OCI-LY7 (cell line): ENCODE measurements around the gene ADPRS. TPM values are rescaled to one million over a fixed set of nuclear protein-coding genes. Genes with fewer than 3 reads are reported as not detected.

ENCODE experiments used
- BruUV-seq: library from RNA; stranded (reverse); fragments of 400-500 nt; replicated peaks from 2 replicates; lab custom pipeline; 2021; lab: Mats Ljungman, UMichigan
- CTCF ChIA-PET: fragments of 300-600 bp; sonication (Branson Sonifier 250); formaldehyde crosslinking; loops from one replicate; lab custom pipeline; 2022; ENCODE audit warnings: antibody characterized with exemption; ENCODE audit not compliant: unreplicated experiment; lab: Charles Lee
- POLR2A ChIA-PET: fragments of 300-600 bp; sonication (Branson Sonifier 250); formaldehyde crosslinking; loops from one replicate; lab custom pipeline; 2022; ENCODE audit warnings: antibody characterized with exemption; lab: Charles Lee
- DNase-seq: peaks from one replicate; pipeline ENCODE4 v3.0.0-alpha.2; 2015; ENCODE audit warnings: low spot score
- H2AFZ ChIP-seq: fragments of 200-600 bp; sonication (generic), shearing (Covaris generic); 2 replicates; pipeline ENCODE4 v1.6.1; 2014; ENCODE audit warnings: mild to moderate bottlenecking, antibody characterized with exemption, low read length, moderate library complexity
- H3K27ac ChIP-seq: fragments of 200-600 bp; sonication (generic); 2 replicates; pipeline ENCODE4 v1.5.1; 2014; ENCODE audit warnings: mixed run types, low read depth, mild to moderate bottlenecking, moderate library complexity, low read length, inconsistent platforms; ENCODE audit not compliant: poor library complexity, severe bottlenecking
- H3K36me3 ChIP-seq: fragments of 200-600 bp; sonication (generic); 2 replicates; pipeline ENCODE4 v1.6.1; 2014; ENCODE audit warnings: mild to moderate bottlenecking, antibody characterized with exemption, low read length, moderate library complexity, mixed read lengths; ENCODE audit not compliant: insufficient read depth
- H3K4me1 ChIP-seq: fragments of 200-600 bp; sonication (generic); 2 replicates; pipeline ENCODE4 v1.5.1; 2014; ENCODE audit warnings: mild to moderate bottlenecking, low read length; ENCODE audit not compliant: insufficient read depth, poor library complexity, severe bottlenecking
- H3K4me2 ChIP-seq: fragments of 200-600 bp; sonication (generic); 2 replicates; pipeline ENCODE4 v1.6.1; 2014; ENCODE audit warnings: mild to moderate bottlenecking, low read length
- H3K4me3 ChIP-seq: fragments of 200-600 bp; sonication (generic); 2 replicates; pipeline ENCODE4 v1.5.1; 2014; ENCODE audit warnings: mild to moderate bottlenecking, low read depth, low read length; ENCODE audit not compliant: poor library complexity, severe bottlenecking
- H3K79me2 ChIP-seq: fragments of 200-600 bp; sonication (generic); 2 replicates; pipeline ENCODE4 v1.6.1; 2016; ENCODE audit warnings: low read depth, mild to moderate bottlenecking, low read length, moderate library complexity, mixed read lengths; ENCODE audit not compliant: insufficient read depth
- H3K9me2 ChIP-seq: fragments of 200-600 bp; sonication (generic); 2 replicates; pipeline ENCODE4 v1.6.1; 2016; ENCODE audit warnings: mild to moderate bottlenecking, low read length, mixed read lengths; ENCODE audit not compliant: insufficient read depth
- H3K9me3 ChIP-seq: fragments of 200-600 bp; sonication (generic); 2 replicates; pipeline ENCODE4 v1.6.1; 2014; ENCODE audit warnings: mild to moderate bottlenecking, mixed run types, low read length, mixed read lengths
- H4K20me1 ChIP-seq: fragments of 200-600 bp; sonication (generic); 2 replicates; pipeline ENCODE4 v1.6.1; 2014; ENCODE audit warnings: mild to moderate bottlenecking, antibody characterized with exemption, low read length, moderate library complexity, mixed read lengths; ENCODE audit not compliant: insufficient read depth
- EZH2phosphoT487 ChIP-seq: fragments of 200-600 bp; sonication (generic); IDR thresholded peaks from 2 replicates; pipeline ENCODE4 v1.6.1; 2018; ENCODE audit warnings: low read depth, borderline replicate concordance, mild to moderate bottlenecking, mixed run types, antibody characterized with exemption, low read length, moderate library complexity, mixed read lengths
- intact Hi-C: fragments of 100-400 bp; cut with micrococcal nuclease; formaldehyde crosslinking; loops from one replicate; pipeline ENCODE4 v1.10.0; 2022; ENCODE audit not compliant: unreplicated experiment
- total RNA-seq, 2 experiments: library from RNA; depleted of rRNA in 1 of 2; stranded (reverse); fragments of >200 nt in 1 of 2; shearing (Covaris generic) in 1 of 2; gene quantifications; 2 replicates each; pipeline ENCODE4 v1.2.3, GENCODE V29; 2014 to 2022
- TF ChIP-seq, protein P1 (sequence below): fragments of 200-600 bp; sonication (generic); conservative IDR thresholded peaks from 2 replicates; pipeline ENCODE4 v1.5.1; 2014; ENCODE audit warnings: mild to moderate bottlenecking, antibody characterized with exemption, low read length, moderate library complexity, mixed read lengths

ADPRS gene
- total RNA-seq, 2 experiments from 2014 or later: 29.3 to 42.3 TPM

DNA sequence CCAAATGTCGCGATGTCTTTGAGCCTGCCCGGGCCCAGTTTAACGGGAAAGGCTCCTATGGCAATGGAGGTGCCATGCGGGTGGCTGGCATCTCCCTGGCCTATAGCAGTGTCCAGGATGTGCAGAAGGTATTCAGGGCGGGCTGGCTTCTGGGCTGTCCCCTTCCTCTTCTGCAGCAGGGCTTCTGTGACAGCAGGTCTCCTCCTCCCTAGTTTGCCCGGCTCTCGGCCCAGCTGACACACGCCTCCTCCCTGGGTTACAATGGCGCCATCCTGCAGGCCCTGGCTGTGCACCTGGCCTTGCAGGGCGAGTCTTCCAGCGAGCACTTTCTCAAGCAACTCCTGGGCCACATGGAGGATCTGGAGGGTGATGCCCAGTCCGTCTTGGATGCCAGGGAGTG, 3.0 kb downstream of the ADPRS start:
- Histone ChIP-seq H3K27ac (no peak overlapping the region), H3K9me3 (no peaks in the 10 kb centered on the region), H3K79me2 (peaks cover 18% of the 10 kb centered on the region), H4K20me1 (peaks cover 6% of the 10 kb centered on the region; the same call in 1 of the 2 replicates), H3K4me1 (peaks cover 16% of the 10 kb centered on the region), H3K4me3 (no peak overlapping the region), H2AFZ (no peak overlapping the region), H3K9me2 (no peaks in the 10 kb centered on the region), H3K36me3 (peaks cover 54% of the 10 kb centered on the region), H3K4me2 (no peak overlapping the region)
- no peak for TF ChIP-seq EZH2phosphoT487
- TF ChIP-seq, protein P1, sequence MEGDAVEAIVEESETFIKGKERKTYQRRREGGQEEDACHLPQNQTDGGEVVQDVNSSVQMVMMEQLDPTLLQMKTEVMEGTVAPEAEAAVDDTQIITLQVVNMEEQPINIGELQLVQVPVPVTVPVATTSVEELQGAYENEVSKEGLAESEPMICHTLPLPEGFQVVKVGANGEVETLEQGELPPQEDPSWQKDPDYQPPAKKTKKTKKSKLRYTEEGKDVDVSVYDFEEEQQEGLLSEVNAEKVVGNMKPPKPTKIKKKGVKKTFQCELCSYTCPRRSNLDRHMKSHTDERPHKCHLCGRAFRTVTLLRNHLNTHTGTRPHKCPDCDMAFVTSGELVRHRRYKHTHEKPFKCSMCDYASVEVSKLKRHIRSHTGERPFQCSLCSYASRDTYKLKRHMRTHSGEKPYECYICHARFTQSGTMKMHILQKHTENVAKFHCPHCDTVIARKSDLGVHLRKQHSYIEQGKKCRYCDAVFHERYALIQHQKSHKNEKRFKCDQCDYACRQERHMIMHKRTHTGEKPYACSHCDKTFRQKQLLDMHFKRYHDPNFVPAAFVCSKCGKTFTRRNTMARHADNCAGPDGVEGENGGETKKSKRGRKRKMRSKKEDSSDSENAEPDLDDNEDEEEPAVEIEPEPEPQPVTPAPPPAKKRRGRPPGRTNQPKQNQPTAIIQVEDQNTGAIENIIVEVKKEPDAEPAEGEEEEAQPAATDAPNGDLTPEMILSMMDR: no peak
- intact Hi-C loops: no loop called here
- no TSS peak for BruUV-seq
- ChIA-PET POLR2A (no interaction called here), CTCF (no interaction called here)
- DNase-seq: no peak

DNA sequence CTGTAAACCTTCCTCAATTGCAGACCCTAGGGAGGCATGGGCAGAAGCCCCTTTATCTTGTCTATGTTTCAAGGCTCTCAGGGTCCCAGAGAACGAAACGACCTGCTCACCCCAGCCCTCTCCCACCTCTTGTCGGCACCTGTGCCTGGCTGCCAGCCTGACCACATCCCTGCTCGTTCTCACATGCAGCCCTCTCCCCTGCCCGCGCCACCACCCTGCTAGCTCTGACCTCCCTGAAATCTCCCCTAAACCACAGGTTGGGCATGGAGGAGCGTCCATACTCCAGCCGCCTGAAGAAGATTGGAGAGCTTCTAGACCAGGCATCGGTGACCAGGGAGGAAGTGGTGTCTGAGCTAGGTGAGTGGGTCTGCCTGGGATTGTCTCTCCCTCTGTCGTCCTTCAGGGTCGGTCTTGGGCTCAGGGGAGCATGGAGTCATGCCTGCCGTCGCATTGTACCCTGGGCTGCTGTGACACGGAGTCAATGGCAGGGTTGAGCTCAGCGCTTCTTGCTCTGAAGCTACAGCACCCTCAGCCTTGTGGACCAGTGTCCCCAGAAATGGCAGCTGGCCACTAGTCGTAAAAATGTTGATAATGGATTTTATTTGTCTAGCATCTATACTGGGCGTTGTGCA, 3.6 kb downstream of the ADPRS start:
- Histone ChIP-seq H3K79me2 (peaks cover 18% of the 10 kb centered on the region), H3K9me3 (no peaks in the 10 kb centered on the region), H4K20me1 (peaks cover 6% of the 10 kb centered on the region; the same call in 1 of the 2 replicates), H3K4me1 (peaks cover 16% of the 10 kb centered on the region), H3K36me3 (peaks cover 54% of the 10 kb centered on the region), H2AFZ (no peak overlapping the region), H3K27ac (no peak overlapping the region), H3K9me2 (no peaks in the 10 kb centered on the region), H3K4me3 (no peak overlapping the region), H3K4me2 (no peak overlapping the region)
- intact Hi-C loops: no loop called here
- no TSS peak for BruUV-seq
- CTCF ChIA-PET: no interaction called here
- POLR2A ChIA-PET: no interaction called here
- TF ChIP-seq EZH2phosphoT487: no peak
- TF ChIP-seq, protein P1: no peak
- DNase-seq: no peak

DNA sequence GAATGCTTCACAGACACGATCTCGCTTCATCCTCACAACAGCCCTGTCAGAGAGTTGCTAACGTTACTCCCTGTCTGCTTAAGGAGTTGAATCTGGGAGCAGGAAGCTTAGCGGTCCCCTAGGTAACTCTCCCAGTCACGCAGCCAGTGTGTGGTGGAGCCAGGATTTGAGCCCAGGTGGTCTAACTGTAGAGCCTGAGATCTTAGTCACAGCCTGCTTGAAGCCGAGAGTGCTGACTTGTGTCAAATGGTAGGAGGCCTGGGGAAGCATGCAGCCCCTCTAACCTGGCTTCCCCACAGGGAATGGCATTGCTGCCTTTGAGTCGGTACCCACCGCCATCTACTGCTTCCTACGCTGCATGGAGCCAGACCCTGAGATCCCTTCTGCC, 4.1 kb downstream of the ADPRS start:
- Histone ChIP-seq H4K20me1 (peaks cover 6% of the 10 kb centered on the region; the same call in 1 of the 2 replicates), H3K4me3 (no peak overlapping the region), H3K4me1 (peaks cover 16% of the 10 kb centered on the region), H3K79me2 (peaks cover 18% of the 10 kb centered on the region), H3K4me2 (no peak overlapping the region), H3K36me3 (peaks cover 54% of the 10 kb centered on the region), H3K27ac (no peak overlapping the region), H3K9me2 (no peaks in the 10 kb centered on the region), H3K9me3 (no peaks in the 10 kb centered on the region), H2AFZ (no peak overlapping the region)
- TF ChIP-seq, protein P1: no peak
- no peak for TF ChIP-seq EZH2phosphoT487
- ChIA-PET CTCF (no interaction called here), POLR2A (no interaction called here)
- intact Hi-C loops: no loop called here
- BruUV-seq: no TSS peak
- no peak for DNase-seq
